Activated CD4-positive, alpha-beta memory T cell treated with anti-CD3 and anti-CD28 coated beads, Interleukin-2, amount 10 ng/mL, durations not matched to agents 7 days and 5 days (primary cell): ENCODE measurements around the gene YPEL2. TPM values are rescaled to one million over a fixed set of nuclear protein-coding genes. Genes with fewer than 3 reads are reported as not detected.
"Not testable (repeated sequence)": the region's sequence is repeated elsewhere in the genome, so short reads cannot be mapped to it uniquely, and the experiment has no call there.

Source experiments
- CTCF ChIA-PET: fragments of 350-600 bp; sonication (Branson Sonifier 250); formaldehyde crosslinking; loops from one replicate; lab custom pipeline; 2021; ENCODE audit warnings: antibody characterized with exemption, inconsistent platforms; lab: Charles Lee
- POLR2A ChIA-PET: fragments of 350-600 bp; sonication (Branson Sonifier 250); formaldehyde crosslinking; loops from one replicate; lab custom pipeline; 2021; ENCODE audit warnings: antibody characterized with exemption; lab: Charles Lee
- DNase-seq: peaks from one replicate; pipeline ENCODE4 v3.0.0-alpha.2; 2020
- H3K27ac Mint-ChIP-seq: one replicate; pipeline ENCODE4 v1.8.0; 2021; ENCODE audit warnings: mild to moderate bottlenecking, mixed read lengths
- H3K27me3 Mint-ChIP-seq: one replicate; pipeline ENCODE4 v1.8.0; 2021; ENCODE audit warnings: mixed read lengths
- H3K36me3 Mint-ChIP-seq: one replicate; pipeline ENCODE4 v1.8.0; 2021; ENCODE audit warnings: low read depth, mixed read lengths
- H3K4me1 Mint-ChIP-seq: one replicate; pipeline ENCODE4 v1.8.0; 2021; ENCODE audit warnings: mixed read lengths
- H3K4me3 Mint-ChIP-seq: one replicate; pipeline ENCODE4 v1.8.0; 2021; ENCODE audit warnings: mild to moderate bottlenecking, mixed read lengths
- H3K9me3 Mint-ChIP-seq: one replicate; pipeline ENCODE4 v1.8.0; 2021; ENCODE audit warnings: mixed read lengths
- total RNA-seq, 2 experiments: library from RNA; stranded (reverse); gene quantifications; one replicate each; pipeline ENCODE4 v1.2.3, GENCODE V29; 2021

YPEL2 gene
- total RNA-seq, 2 experiments from 2014 or later = 17.1 to 18.4 TPM

DNA sequence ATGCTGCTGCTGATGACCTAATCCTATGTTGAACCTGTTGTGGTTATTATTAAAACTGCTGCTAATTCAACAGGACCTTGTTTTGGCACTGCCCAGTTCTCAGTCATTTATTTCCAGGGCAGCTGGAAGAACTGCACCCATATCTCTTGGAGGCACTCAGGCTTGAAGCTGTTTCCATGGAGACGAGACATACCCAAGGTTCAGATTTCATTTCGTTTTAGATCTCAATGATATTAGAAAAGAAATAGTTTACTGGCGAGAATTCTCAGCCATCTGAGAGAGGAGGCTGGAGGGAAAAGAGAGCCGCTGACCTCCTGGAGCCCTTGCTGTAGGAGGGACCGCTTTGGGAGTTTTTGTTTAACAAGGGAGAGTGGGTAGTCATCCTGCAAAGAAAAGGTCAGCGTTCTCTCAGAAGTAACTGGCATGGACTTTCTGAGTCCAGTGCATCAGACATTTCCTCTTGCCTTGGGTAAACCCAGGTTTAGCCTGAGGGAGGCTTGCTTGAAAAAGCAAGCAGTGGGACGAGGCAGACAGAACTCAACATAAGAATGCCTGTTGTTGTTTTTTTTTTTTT, 75.4 kb downstream of the YPEL2 start:
- ChIA-PET CTCF (no interaction called here), POLR2A (no interaction called here)
- no peak overlapping the region for H3K27ac Mint-ChIP-seq
- H3K4me3 Mint-ChIP-seq = no peak overlapping the region
- DNase-seq = no peak
- peaks cover 5% of the 10 kb centered on the region for H3K9me3 Mint-ChIP-seq
- H3K27me3 Mint-ChIP-seq = no peaks in the 10 kb centered on the region
- H3K36me3 Mint-ChIP-seq = peaks cover 6% of the 10 kb centered on the region
- H3K4me1 Mint-ChIP-seq = no peaks in the 10 kb centered on the region

GRCh38 chr17:59409336-59410048, 78.0 kb downstream of the YPEL2 start:
- Mint-ChIP-seq H3K27me3 (no peaks in the 10 kb centered on the region), H3K9me3 (peaks cover 5% of the 10 kb centered on the region), H3K36me3 (peaks cover 3% of the 10 kb centered on the region), H3K4me3 (no peak overlapping the region), H3K4me1 (peaks cover 6% of the 10 kb centered on the region), H3K27ac (no peak overlapping the region)
- ChIA-PET POLR2A (no interaction called here), CTCF (no interaction called here)
- no peak for DNase-seq

DNA sequence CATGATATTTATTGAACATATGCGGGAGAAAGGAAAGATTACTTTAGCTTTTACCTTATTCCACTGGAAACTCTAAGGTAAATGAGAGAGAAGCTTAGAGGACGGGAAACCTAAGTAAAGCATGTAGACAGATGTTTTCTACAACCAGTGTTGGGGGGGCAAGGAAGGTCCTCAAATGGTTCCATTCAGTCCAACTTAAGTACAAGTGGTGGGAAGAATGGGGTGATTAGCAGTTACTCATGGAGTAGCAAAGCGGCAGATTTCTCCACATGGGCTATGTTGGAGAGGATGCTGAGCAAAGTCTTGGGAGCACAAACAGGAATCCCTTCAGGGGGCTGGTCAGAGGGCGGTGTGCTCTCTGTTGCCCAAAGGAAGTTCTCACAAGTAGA, 78.6 kb downstream of the YPEL2 start:
- Mint-ChIP-seq H3K4me3 (no peak overlapping the region), H3K36me3 (peaks cover 3% of the 10 kb centered on the region), H3K4me1 (peaks cover 9% of the 10 kb centered on the region), H3K9me3 (peaks cover 5% of the 10 kb centered on the region), H3K27me3 (no peaks in the 10 kb centered on the region), H3K27ac (no peak overlapping the region)
- CTCF ChIA-PET = no interaction called here
- no peak for DNase-seq
- POLR2A ChIA-PET = no interaction called here

DNA sequence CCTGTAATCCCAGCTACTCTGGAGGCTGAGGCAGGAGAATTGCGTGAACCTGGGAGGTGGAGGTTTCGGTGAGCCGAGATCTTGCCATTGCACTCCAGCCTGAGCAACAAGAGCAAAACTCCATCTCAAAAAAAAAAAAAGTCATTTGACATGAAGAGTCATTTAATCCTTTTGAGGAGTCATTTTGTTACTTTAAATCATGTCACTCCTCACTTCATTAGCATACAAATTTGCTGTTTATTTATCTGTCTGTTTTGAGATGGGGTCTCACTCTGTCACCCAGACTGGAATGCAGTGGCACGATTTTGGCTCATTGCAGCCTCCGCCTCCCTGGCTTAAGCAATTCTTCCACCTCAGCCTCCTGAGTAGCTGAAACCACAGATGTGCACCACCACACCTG, 81.0 kb downstream of the YPEL2 start:
- DNase-seq, H3K36me3 Mint-ChIP-seq, H3K27ac Mint-ChIP-seq, H3K27me3 Mint-ChIP-seq, H3K9me3 Mint-ChIP-seq, H3K4me3 Mint-ChIP-seq, POLR2A ChIA-PET: not testable (repeated sequence)
- CTCF ChIA-PET = interaction anchor here (1.5 kb wide), 1 partner anchor 83 kb away, joined by 3 read pairs; no protein-coding TSS in a partner anchor
- H3K4me1 Mint-ChIP-seq = peaks cover 33% of the 10 kb centered on the region

GRCh38 chr17:59413014-59413766, 81.7 kb downstream of the YPEL2 start:
- H3K4me1 Mint-ChIP-seq = peaks cover 34% of the 10 kb centered on the region
- peaks cover 3% of the 10 kb centered on the region for H3K36me3 Mint-ChIP-seq
- H3K27me3 Mint-ChIP-seq = no peaks in the 10 kb centered on the region
- no peak for DNase-seq
- no peak overlapping the region for H3K4me3 Mint-ChIP-seq
- H3K9me3 Mint-ChIP-seq = peaks cover 5% of the 10 kb centered on the region
- ChIA-PET CTCF (interaction anchor here (1.5 kb wide), 1 partner anchor 83 kb away, joined by 3 read pairs; no protein-coding TSS in a partner anchor), POLR2A (no interaction called here)
- no peak overlapping the region for H3K27ac Mint-ChIP-seq

DNA sequence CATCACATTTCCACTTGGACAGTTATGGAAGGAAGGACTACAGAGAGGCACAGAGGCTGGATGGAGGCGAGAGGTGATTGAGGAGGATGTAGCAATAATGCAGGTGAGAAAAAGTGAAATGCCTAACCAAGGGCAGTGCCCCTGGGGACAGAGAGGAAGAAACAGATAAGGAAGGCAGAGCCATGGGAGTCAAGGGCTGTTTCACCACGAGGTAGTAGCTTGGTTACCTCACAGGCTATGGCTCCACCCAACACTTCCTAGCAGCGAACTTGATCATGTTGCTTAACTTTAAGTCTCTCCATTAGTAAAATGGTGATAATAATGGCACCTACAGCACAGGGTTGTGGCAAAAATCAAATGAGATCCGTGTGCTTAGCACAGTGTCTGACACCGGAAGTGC, 83.9 kb downstream of the YPEL2 start:
- Mint-ChIP-seq H3K4me3 (no peak overlapping the region), H3K9me3 (no peaks in the 10 kb centered on the region), H3K27me3 (no peaks in the 10 kb centered on the region), H3K4me1 (peaks cover 34% of the 10 kb centered on the region), H3K36me3 (no peaks in the 10 kb centered on the region), H3K27ac (peak overlapping the region; percentile 5)
- ChIA-PET POLR2A (interaction anchor here (1.2 to 2.5 kb wide), 7 partner anchors 17 to 105 kb away, joined by 3 to 12 read pairs (median 3); partner anchors contain the start of gene YPEL2), CTCF (interaction anchor here (0.6 to 2.3 kb wide), 8 partner anchors 9 to 105 kb away, joined by 3 to 8 read pairs (median 3); no protein-coding TSS in a partner anchor)
- DNase-seq = no peak

DNA sequence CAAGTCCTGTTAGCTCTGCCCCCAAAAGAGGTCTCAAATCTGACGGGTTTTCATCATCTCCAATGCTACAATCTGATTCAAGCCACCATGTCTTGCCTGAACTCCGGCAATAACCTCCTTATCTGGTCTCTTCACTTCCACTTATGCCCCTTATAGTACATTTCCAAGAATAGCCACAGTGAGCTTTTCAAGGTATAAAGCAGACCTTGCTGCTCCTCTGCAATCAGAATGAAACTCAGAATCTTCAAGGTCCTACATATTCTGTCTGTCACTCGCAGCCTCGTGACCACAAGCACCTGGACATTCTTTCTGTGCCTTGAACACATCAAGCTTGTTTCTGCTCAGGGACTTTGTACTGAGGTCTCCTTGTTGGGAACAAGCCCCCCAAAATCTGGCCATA, 84.7 kb downstream of the YPEL2 start:
- ChIA-PET CTCF (interaction anchor here (0.9 to 2.3 kb wide), 5 partner anchors 12 to 106 kb away, joined by 3 to 8 read pairs (median 4); no protein-coding TSS in a partner anchor), POLR2A (interaction anchor here (1.2 to 2.5 kb wide), 6 partner anchors 16 to 105 kb away, joined by 3 to 12 read pairs (median 4); no protein-coding TSS in a partner anchor)
- no peaks in the 10 kb centered on the region for H3K36me3 Mint-ChIP-seq
- peak overlapping the region; percentile 52 for H3K27ac Mint-ChIP-seq
- H3K27me3 Mint-ChIP-seq = no peaks in the 10 kb centered on the region
- no peaks in the 10 kb centered on the region for H3K9me3 Mint-ChIP-seq
- peaks cover 34% of the 10 kb centered on the region for H3K4me1 Mint-ChIP-seq
- DNase-seq = no peak
- no peak overlapping the region for H3K4me3 Mint-ChIP-seq

DNA sequence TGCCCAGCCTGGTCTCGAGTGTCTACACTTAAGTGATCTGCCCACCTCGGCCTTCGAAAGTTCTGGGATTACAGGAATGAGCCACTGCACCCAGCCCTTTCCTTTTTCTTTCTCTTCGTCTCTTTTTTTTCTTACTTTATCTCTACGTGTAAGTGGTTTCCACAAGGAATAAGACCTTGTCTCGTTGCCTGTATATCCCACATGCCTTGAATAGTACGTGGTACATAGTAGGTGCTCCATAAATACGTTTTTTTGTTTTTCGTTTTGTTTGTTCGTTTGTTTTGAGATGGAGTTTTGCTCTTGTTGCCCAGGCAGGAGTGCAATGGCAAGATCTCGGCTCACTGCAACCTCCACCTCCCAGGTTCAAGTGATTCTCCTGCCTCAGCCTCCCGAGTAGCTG, 86.0 kb downstream of the YPEL2 start:
- Mint-ChIP-seq H3K27ac (no peak overlapping the region), H3K9me3 (no peaks in the 10 kb centered on the region), H3K36me3 (no peaks in the 10 kb centered on the region), H3K4me1 (peaks cover 34% of the 10 kb centered on the region), H3K4me3 (no peak overlapping the region), H3K27me3 (no peaks in the 10 kb centered on the region)
- no peak for DNase-seq
- ChIA-PET CTCF (interaction anchor here (0.6 kb wide), 1 partner anchor 13 kb away, joined by 3 read pairs; no protein-coding TSS in a partner anchor), POLR2A (no interaction called here)

- no peak for DNase-seq
Observed at GRCh38 chr17:59418732-59419166, 87.3 kb downstream of the YPEL2 start.

GRCh38 chr17:59420901-59421300, 89.4 kb downstream of the YPEL2 start:
- DNase-seq = no peak
- CTCF ChIA-PET = no interaction called here
- H3K27me3 Mint-ChIP-seq = no peaks in the 10 kb centered on the region
- H3K27ac Mint-ChIP-seq = no peak overlapping the region
- peaks cover 26% of the 10 kb centered on the region for H3K4me1 Mint-ChIP-seq
- no peaks in the 10 kb centered on the region for H3K9me3 Mint-ChIP-seq
- no peak overlapping the region for H3K4me3 Mint-ChIP-seq
- POLR2A ChIA-PET = no interaction called here
- H3K36me3 Mint-ChIP-seq = no peaks in the 10 kb centered on the region

More at GRCh38 chr17:59418732-59419166, 87.3 kb downstream of the YPEL2 start:
- peaks cover 28% of the 10 kb centered on the region for H3K4me1 Mint-ChIP-seq
- no peaks in the 10 kb centered on the region for H3K27me3 Mint-ChIP-seq
- ChIA-PET CTCF (no interaction called here), POLR2A (interaction anchor here (1.3 kb wide), 1 partner anchor 44 kb away, joined by 3 read pairs; no protein-coding TSS in a partner anchor)
- no peaks in the 10 kb centered on the region for H3K36me3 Mint-ChIP-seq
- no peak overlapping the region for H3K4me3 Mint-ChIP-seq
- no peaks in the 10 kb centered on the region for H3K9me3 Mint-ChIP-seq
- H3K27ac Mint-ChIP-seq = no peak overlapping the region

DNA sequence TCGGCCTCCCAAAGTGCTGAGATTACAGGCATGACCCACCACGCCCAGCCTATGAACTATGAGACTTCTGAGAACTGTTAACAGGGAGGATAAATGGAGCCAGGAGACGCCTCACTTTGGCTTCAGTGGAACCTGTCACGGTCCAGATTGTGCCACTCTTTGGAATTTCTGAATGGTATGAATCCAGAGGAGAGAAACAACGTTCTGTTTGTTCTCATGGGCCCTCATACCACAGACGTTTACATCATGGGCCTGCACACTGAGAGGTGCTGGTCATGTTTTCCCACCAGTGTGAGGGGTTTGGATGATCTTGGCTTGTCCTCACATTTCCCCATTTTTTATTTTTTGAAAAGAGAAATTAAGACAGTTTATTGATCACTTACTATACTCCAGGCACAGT, 90.3 kb downstream of the YPEL2 start:
- no peaks in the 10 kb centered on the region for H3K9me3 Mint-ChIP-seq
- peaks cover 23% of the 10 kb centered on the region for H3K4me1 Mint-ChIP-seq
- no peak overlapping the region for H3K4me3 Mint-ChIP-seq
- ChIA-PET CTCF (no interaction called here), POLR2A (no interaction called here)
- H3K27me3 Mint-ChIP-seq = no peaks in the 10 kb centered on the region
- no peak for DNase-seq
- H3K36me3 Mint-ChIP-seq = no peaks in the 10 kb centered on the region
- no peak overlapping the region for H3K27ac Mint-ChIP-seq

DNA sequence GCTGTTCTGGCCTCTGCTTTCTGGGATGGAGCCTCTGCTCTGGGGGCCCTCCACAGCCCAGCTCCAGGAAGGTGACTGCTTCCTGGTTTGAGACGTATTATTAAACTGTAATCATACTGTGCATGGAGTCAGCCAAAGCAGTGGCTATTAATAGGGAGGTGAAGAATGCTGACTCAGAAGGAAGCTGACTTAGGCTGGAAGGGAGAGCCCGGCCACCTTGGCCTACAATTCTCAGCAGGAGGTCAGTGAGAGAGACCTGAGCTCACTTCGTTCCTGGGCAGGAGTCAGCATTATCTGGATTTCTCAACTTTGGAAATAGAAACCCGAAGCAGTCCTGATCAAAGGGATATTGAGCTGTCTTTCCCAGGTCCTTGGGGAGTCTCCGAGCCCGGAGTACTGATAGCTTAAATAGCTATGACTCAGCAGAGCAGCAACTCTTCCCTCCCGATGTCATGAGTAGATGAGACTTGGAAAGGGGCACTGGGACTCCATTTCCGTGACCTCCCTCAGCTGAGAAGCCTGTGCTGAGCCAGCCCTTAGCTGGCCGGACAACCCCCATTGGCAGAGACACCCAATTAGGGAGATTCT, 91.8 kb downstream of the YPEL2 start:
- no peak overlapping the region for H3K27ac Mint-ChIP-seq
- ChIA-PET CTCF (interaction anchor here (0.8 to 1.3 kb wide), 5 partner anchors 8 to 18 kb away, joined by 3 to 4 read pairs (median 3); no protein-coding TSS in a partner anchor), POLR2A (interaction anchor here (1.1 kb wide), 2 partner anchors 9 to 14 kb away, joined by 3 to 4 read pairs; no protein-coding TSS in a partner anchor)
- DNase-seq = no peak
- H3K4me1 Mint-ChIP-seq = peaks cover 26% of the 10 kb centered on the region
- H3K27me3 Mint-ChIP-seq = no peaks in the 10 kb centered on the region
- H3K9me3 Mint-ChIP-seq = no peaks in the 10 kb centered on the region
- H3K4me3 Mint-ChIP-seq = no peak overlapping the region
- H3K36me3 Mint-ChIP-seq = no peaks in the 10 kb centered on the region
